A549 (cell line): ENCODE measurements around the gene EIF3B. TPM values are rescaled to one million over a fixed set of nuclear protein-coding genes. Genes with fewer than 3 reads are reported as not detected.
A peak's percentile ranks its signal among the peaks of the same experiment; 100 is the strongest.

Source experiments
- ATAC-seq, 2 experiments: fragments of 200-7000 bp in 1 of 2; fragments of >200 bp in 1 of 2; cut with Nextera tagmentation in 1 of 2; cut with Tn5 transposase in 1 of 2; 3 replicates each; pipeline versions ENCODE4 v1.8.0 to v1.9.1; 2018 to 2020; ENCODE audit warnings: mild to moderate bottlenecking in 1 of 2, moderate library complexity in 1 of 2
- CTCF ChIA-PET: fragments of 300-600 bp; sonication (Branson Sonifier 250); formaldehyde crosslinking; extraction: SDS; loops from one replicate; lab custom pipeline; 2021; ENCODE audit warnings: antibody characterized with exemption, inconsistent platforms; lab: Yijun Ruan, JAX
- POLR2A ChIA-PET: fragments of 350-600 bp; formaldehyde crosslinking; extraction: SDS; loops from one replicate; lab custom pipeline; 2021; ENCODE audit warnings: antibody characterized with exemption, inconsistent platforms; lab: Yijun Ruan, JAX
- DNase-seq, 2 experiments: peaks; one replicate each; pipeline versions ENCODE4 v3.0.0 to v3.0.0-alpha.2; 2011 to 2016; ENCODE audit warnings: low read depth in 1 of 2, low spot score in 1 of 2
- FAIRE-seq: peaks from 2 replicates; lab custom pipeline; 2011; peaks lifted over from hg19 to GRCh38; lab: Jason Lieb, UNC
- H3K27ac ChIP-seq, 2 experiments: fragments of >200 bp; sonication (Bioruptor Twin); formaldehyde crosslinking; 3 replicates each; pipeline ENCODE4 v1.5.1; 2016 to 2017
- H3K4me1 ChIP-seq: fragments of >200 bp; sonication (Bioruptor Twin); formaldehyde crosslinking; 3 replicates; pipeline ENCODE4 v1.6.1; 2016
- H3K4me2 ChIP-seq: fragments of >200 bp; sonication (Bioruptor Twin); formaldehyde crosslinking; 3 replicates; pipeline ENCODE4 v1.6.1; 2016
- H3K4me3 ChIP-seq: fragments of >200 bp; sonication (Bioruptor Twin); formaldehyde crosslinking; 3 replicates; pipeline ENCODE4 v1.5.1; 2016
- H3K9me3 ChIP-seq: fragments of >200 bp; sonication (Bioruptor Twin); formaldehyde crosslinking; 3 replicates; pipeline ENCODE4 v1.6.1; 2016
- BHLHE40 ChIP-seq: IDR thresholded peaks from 2 replicates; pipeline ENCODE4 v1.6.1; 2012; ENCODE audit warnings: low read depth, low read length, inconsistent platforms
- CEBPB ChIP-seq, 2 experiments: fragments of >200 bp in 1 of 2; sonication (Bioruptor Twin) in 1 of 2; formaldehyde crosslinking in 1 of 2; IDR thresholded peaks; 2 replicates each; pipeline ENCODE4 v1.6.1; 2012 to 2016
- CHD4 ChIP-seq: fragments of 200-600 bp; sonication (generic); IDR thresholded peaks from 2 replicates; pipeline ENCODE4 v1.6.1; 2016; ENCODE audit warnings: antibody characterized with exemption, mild to moderate bottlenecking, borderline replicate concordance
- ELK1 ChIP-seq: fragments of 150-350 bp; IDR thresholded peaks from 2 replicates; pipeline ENCODE4 v1.6.1; 2014; ENCODE audit warnings: low read depth, mild to moderate bottlenecking, low read length
- EP300 ChIP-seq, 2 experiments: fragments of >200 bp; sonication (Bioruptor Twin); formaldehyde crosslinking; IDR thresholded peaks; 2 replicates in 1 of 2; 3 replicates in 1 of 2; pipeline ENCODE4 v1.6.1; 2016 to 2017
- ESRRA ChIP-seq: fragments of 150-350 bp; IDR thresholded peaks from 2 replicates; pipeline ENCODE4 v1.6.1; 2014; ENCODE audit warnings: mild to moderate bottlenecking, low read length, borderline replicate concordance
- FOSB ChIP-seq: fragments of 250-450 bp; sonication (Bioruptor Pico); IDR thresholded peaks from 2 replicates; pipeline ENCODE4 v1.5.0; 2020; ENCODE audit warnings: mild to moderate bottlenecking, moderate library complexity
- FOXS1 ChIP-seq: fragments of 250-450 bp; sonication (Bioruptor Pico); IDR thresholded peaks from 2 replicates; pipeline ENCODE4 v1.5.0; 2020; ENCODE audit warnings: mild to moderate bottlenecking, moderate library complexity
- GATA3 ChIP-seq: IDR thresholded peaks from 2 replicates; pipeline ENCODE4 v1.6.1; 2012; ENCODE audit warnings: borderline replicate concordance
- HDAC2 ChIP-seq: fragments of 200-600 bp; sonication (generic); IDR thresholded peaks from 2 replicates; pipeline ENCODE4 v1.6.1; 2016
- HOXB13 ChIP-seq: fragments of 250-450 bp; sonication (Bioruptor Pico); IDR thresholded peaks from 2 replicates; pipeline ENCODE4 v1.5.0; 2020; ENCODE audit warnings: low read depth, mild to moderate bottlenecking, moderate library complexity
- KDM1A ChIP-seq: fragments of 200-600 bp; sonication (generic); IDR thresholded peaks from 2 replicates; pipeline ENCODE4 v1.6.1; 2016; ENCODE audit warnings: low read depth, mild to moderate bottlenecking
- MAX ChIP-seq: IDR thresholded peaks from 2 replicates; pipeline ENCODE4 v1.6.1; 2012
- NFE2L2 ChIP-seq: fragments of 150-350 bp; conservative IDR thresholded peaks from 2 replicates; pipeline ENCODE4 v1.6.1; 2014; ENCODE audit warnings: low read length
- PHF8 ChIP-seq: fragments of 200-600 bp; sonication (generic); IDR thresholded peaks from 2 replicates; pipeline ENCODE4 v1.6.1; 2016; ENCODE audit warnings: low read depth, mild to moderate bottlenecking, antibody characterized with exemption, moderate library complexity, borderline replicate concordance
- POLR2AphosphoS2 ChIP-seq: conservative IDR thresholded peaks from 2 replicates; pipeline ENCODE4 v1.6.1; 2012; ENCODE audit warnings: low read length, improper control_type of control experiment, inconsistent platforms
- RAD21 ChIP-seq, 2 experiments: fragments of >200 bp in 1 of 2; sonication (Bioruptor Twin) in 1 of 2; formaldehyde crosslinking in 1 of 2; IDR thresholded peaks in 1 of 2; conservative IDR thresholded peaks in 1 of 2; 2 replicates in 1 of 2; 3 replicates in 1 of 2; pipeline ENCODE4 v1.6.1; 2012 to 2018; ENCODE audit warnings: inconsistent platforms in 1 of 2
- TFCP2L1 ChIP-seq: fragments of 250-450 bp; sonication (Bioruptor Pico); IDR thresholded peaks from 2 replicates; pipeline ENCODE4 v1.5.0; 2021; ENCODE audit warnings: mild to moderate bottlenecking
- USF2 ChIP-seq: fragments of 450-650 bp; IDR thresholded peaks from 2 replicates; pipeline ENCODE4 v1.6.1; 2014; ENCODE audit warnings: antibody characterized with exemption
- ZFP36 ChIP-seq: fragments of 450-650 bp; IDR thresholded peaks from 2 replicates; pipeline ENCODE4 v1.6.1; 2014; ENCODE audit warnings: borderline replicate concordance; ENCODE audit not compliant: partially characterized antibody
- ZNF302 ChIP-seq: fragments of 250-450 bp; sonication (Bioruptor Pico); IDR thresholded peaks from 2 replicates; pipeline ENCODE4 v1.9.0; 2021; ENCODE audit warnings: inconsistent platforms, mild to moderate bottlenecking, moderate library complexity
- WGBS: methylation state at CpG from one replicate; pipeline ENCODE4 v1.1.6; 2017; ENCODE audit errors: missing lambda C conversion rate; 5-methylcytosine and 5-hydroxymethylcytosine counted together
- polyA plus RNA-seq, 4 experiments: library from polyadenylated mRNA; depleted of rRNA in 3 of 4; stranded (reverse); fragments of >200 nt; fragmentation: RNase III in 1 of 4; extraction: RNeasy Plus Mini Kit Qiagen cat#74134 plus additional on column Dnase treatment in 1 of 4; gene quantifications; 2 replicates in 3 of 4; 3 replicates in 1 of 4; pipeline ENCODE4 v1.2.3, GENCODE V29; 2011 to 2017

The EIF3B gene
- polyA plus RNA-seq, 2 of the 4 experiments (the other 2 are of a cell fraction), result 207 to 219 TPM

GRCh38 chr7:2405601-2406345 is 51.1 kb downstream of the EIF3B start (continued):
- TF ChIP-seq TFCP2L1, result no peak
- TF ChIP-seq, all 56 proteins: peak for 0

- TF ChIP-seq HDAC2 (no peak), KDM1A (no peak), FOXS1 (CRISPR knock-in tag) (no peak), ESRRA (no peak), HOXB13 (CRISPR knock-in tag) (no peak), BHLHE40 (no peak), GATA3 (no peak), POLR2AphosphoS2 (no peak), FOSB (CRISPR knock-in tag) (no peak), CHD4 (no peak), ELK1 (no peak)
- Histone ChIP-seq H3K27ac (no peak overlapping the region), H3K4me3 (no peak overlapping the region), H3K4me1 (peaks cover 20% of the 10 kb centered on the region), H3K4me2 (no peak overlapping the region), H3K9me3 (no peaks in the 10 kb centered on the region)
- ChIA-PET CTCF (no interaction called here), POLR2A (no interaction called here)
- 90% methylated on average over 15 of the region's 15 CpGs for WGBS
- DNase-seq (no peak), ATAC-seq (no peak), FAIRE-seq (no peak)
Observed at GRCh38 chr7:2409745-2410414, 55.3 kb downstream of the EIF3B start.

- POLR2A ChIA-PET, result no interaction called here
- ATAC-seq, result no peak
- TF ChIP-seq PHF8 (no peak), CEBPB (IDR thresholded peaks at IDR 0.05) (peak; percentile 25 to 30; a peak in 2 of 4 replicates)
- no peak overlapping the region for H3K27ac ChIP-seq
- H3K4me3 ChIP-seq, result no peak overlapping the region
- H3K4me1 ChIP-seq, result peaks cover 20% of the 10 kb centered on the region
- no peak for DNase-seq
- H3K4me2 ChIP-seq, result no peak overlapping the region
- H3K9me3 ChIP-seq, result no peaks in the 10 kb centered on the region
- no peak for FAIRE-seq
- CTCF ChIA-PET, result interaction anchor here (0.6 kb wide), 1 partner anchor 11 kb away, joined by 6 read pairs; no protein-coding TSS in a partner anchor
- WGBS, result 100% methylated on average over 1 of the region's 1 CpG
Observed at GRCh38 chr7:2411049-2411448, 56.4 kb downstream of the EIF3B start.

GRCh38 chr7:2411815-2412586 is 57.4 kb downstream of the EIF3B start:
- Histone ChIP-seq H3K27ac (0 out of 6 replicates have a peak overlapping the region, but pooled peaks of 1 of the 2 experiments have one; percentile 16), H3K9me3 (no peaks in the 10 kb centered on the region), H3K4me2 (peak overlapping the region; percentile 35), H3K4me1 (peaks cover 20% of the 10 kb centered on the region), H3K4me3 (no peak overlapping the region)
- POLR2A ChIA-PET, result no interaction called here
- CTCF ChIA-PET, result interaction anchor here (0.6 to 2.7 kb wide), 5 partner anchors 9 to 1242 kb away, joined by 3 to 17 read pairs (median 4); partner anchors contain the start of gene CHST12
- 29% methylated on average over 12 of the region's 12 CpGs for WGBS
- TF ChIP-seq ELK1 (no peak), ZFP36 (no peak), EP300 (IDR thresholded peaks at IDR 0.05) (no peak), USF2 (no peak), RAD21 (conservative IDR thresholded peaks at IDR 0.05 in 1 of 2, IDR thresholded peaks at IDR 0.05 in 1 of 2) (no peak), HOXB13 (CRISPR knock-in tag) (no peak), NFE2L2 (no peak), TFCP2L1 (no peak), MAX (no peak), ZNF302 (CRISPR knock-in tag) (no peak), FOSB (CRISPR knock-in tag) (no peak)
- peak; percentile 45 to 69; a peak in 3 of 6 replicates for ATAC-seq
- no peak for FAIRE-seq
- DNase-seq, result peak in 1 of 2 experiments; percentile 23
